ENCODE measurements around the gene PRSS1. TPM values are rescaled to one million over a fixed set of nuclear protein-coding genes. Genes with fewer than 3 reads are reported as not detected.

PRSS1 gene
- total and polyA plus RNA-seq, 2 experiments from 2014 or later: not detected

- no peaks in the 10 kb centered on the region for H3K79me2 ChIP-seq (replicated peaks; ENCODE audit: insufficient read depth)
- no peaks in the 10 kb centered on the region for H4K20me1 ChIP-seq (replicated peaks; ENCODE audit: insufficient read depth)
- peaks cover 16% of the 10 kb centered on the region; the same call in 1 of the 2 replicates for H3K9me2 ChIP-seq (ENCODE audit: insufficient read depth)
- DNase-seq (ENCODE audit: low spot score): no peak
- ATAC-seq: no peak
- H3K36me3 ChIP-seq (ENCODE audit: insufficient read depth): no peaks in the 10 kb centered on the region
- H3K36me3 Mint-ChIP-seq (ENCODE audit: low read depth): no peaks in the 10 kb centered on the region; the same call in 2 of the 3 replicates
- TF ChIP-seq CREB1 (CRISPR knock-in tag; IDR thresholded peaks at IDR 0.05; ENCODE audit: low read depth) (no peak), ZNF114 (CRISPR knock-in tag; IDR thresholded peaks at IDR 0.05) (no peak), ZNF331 (CRISPR knock-in tag; IDR thresholded peaks at IDR 0.05; ENCODE audit: low read depth) (no peak), JUNB (IDR thresholded peaks at IDR 0.05; ENCODE audit: unreplicated experiment) (no peak), STAT1 (IDR thresholded peaks at IDR 0.05; ENCODE audit: unreplicated experiment) (no peak), ETS1 (IDR thresholded peaks at IDR 0.05) (no peak), EZH2 (IDR thresholded peaks at IDR 0.05; ENCODE audit: low read depth, unreplicated experiment) (no peak), CTCF (conservative IDR thresholded peaks at IDR 0.05; ENCODE audit: low read depth in 2 of 2) (no peak), REST (IDR thresholded peaks at IDR 0.05; ENCODE audit: unreplicated experiment) (no peak), POLR2AphosphoS5 (IDR thresholded peaks at IDR 0.05; ENCODE audit: low read depth) (no peak), ZNF462 (CRISPR knock-in tag; IDR thresholded peaks at IDR 0.05) (no peak), NANOG (IDR thresholded peaks at IDR 0.05; ENCODE audit: borderline replicate concordance) (no peak), EZH2phosphoT487 (IDR thresholded peaks at IDR 0.05; ENCODE audit: unreplicated experiment) (no peak)
- no peaks in the 10 kb centered on the region; the same call in 2 of the 3 replicates for H3K9me3 Mint-ChIP-seq
- H3K4me3 Mint-ChIP-seq: no peak overlapping the region
- peaks cover 2% of the 10 kb centered on the region for H3K27me3 Mint-ChIP-seq (ENCODE audit: insufficient read depth, low read depth, poor library complexity)
- H3K27ac ChIP-seq (ENCODE audit: low read depth): no peak overlapping the region
- no peak overlapping the region for H2AFZ ChIP-seq
- H3F3A ChIP-seq (replicated peaks; ENCODE audit: low read depth): no peaks in the 10 kb centered on the region
- no peak overlapping the region for H3K4me3 ChIP-seq
- peaks cover 9% of the 10 kb centered on the region for H3K4me1 Mint-ChIP-seq
- no peak overlapping the region for H3K4me2 ChIP-seq
- H3K27me3 ChIP-seq (ENCODE audit: insufficient read depth): 0 out of 2 replicates have a peak, but pooled peaks cover 8% of the 10 kb centered on the region
- H3K27ac Mint-ChIP-seq: no peak overlapping the region
- peaks cover 11% of the 10 kb centered on the region for H3K4me1 ChIP-seq (ENCODE audit: insufficient read depth)
These were observed 40.2 kb downstream of the PRSS1 start for GRCh38 chr7:142789441-142789840.

Measured in GM23338 (cell line).